ENCODE measurements around the gene EEF2. TPM values are rescaled to one million over a fixed set of nuclear protein-coding genes. Genes with fewer than 3 reads are reported as not detected.

EEF2 gene
- total and polyA plus RNA-seq, 11 donors = 846 to 2,686 (median 2,118) TPM

DNA sequence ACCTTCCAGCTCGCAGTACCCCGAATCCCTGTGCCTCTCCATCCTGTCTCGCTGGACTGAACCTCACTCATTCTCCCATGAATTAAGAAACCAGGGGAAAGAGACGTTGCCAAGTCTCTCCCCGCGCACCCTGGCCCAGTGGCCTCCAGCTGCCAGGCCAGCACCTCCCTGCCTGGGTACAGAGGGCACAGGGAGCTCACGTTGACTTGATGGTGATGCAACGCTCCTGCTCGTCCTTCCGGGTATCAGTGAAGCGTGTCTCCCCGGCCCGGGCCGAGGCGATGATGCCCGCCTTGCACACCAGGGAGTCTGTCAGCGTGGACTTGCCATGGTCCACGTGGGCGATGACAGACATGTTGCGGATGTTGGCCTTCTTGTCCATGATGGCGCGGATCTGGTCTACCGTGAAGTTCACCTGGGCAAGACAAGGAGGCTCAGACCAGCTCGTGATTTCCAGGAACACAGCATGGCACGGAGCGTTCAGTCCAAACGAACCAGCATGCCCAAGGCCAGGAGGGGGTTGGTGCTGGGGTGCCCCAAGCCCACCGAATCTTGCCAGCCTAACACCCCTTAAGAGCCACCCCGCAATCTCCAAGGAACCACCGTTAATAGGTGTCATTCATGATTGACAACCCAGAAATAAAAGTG, 1.2 kb downstream of the EEF2 start:
- intact Hi-C loops (cut with DNase I) = loop anchor here in 9 of 10 donors (2.0 to 10.0 kb wide), 7 partner anchors 13 to 221 kb away; partner anchors contain the start of genes DAPK3 (in 4 of the 9), APBA3 (in 3 of the 9), MRPL54 (in 3 of the 9) and ANKRD24 (in 2 of the 9)
- H3K27ac ChIP-seq = peak overlapping the region; percentile 80 to 98 (median 92)
- H3K9me3 ChIP-seq = no peaks in the 10 kb centered on the region
- TF ChIP-seq POLR2A (IDR thresholded peaks at IDR 0.05) = no peak
- TF ChIP-seq, protein P1, sequence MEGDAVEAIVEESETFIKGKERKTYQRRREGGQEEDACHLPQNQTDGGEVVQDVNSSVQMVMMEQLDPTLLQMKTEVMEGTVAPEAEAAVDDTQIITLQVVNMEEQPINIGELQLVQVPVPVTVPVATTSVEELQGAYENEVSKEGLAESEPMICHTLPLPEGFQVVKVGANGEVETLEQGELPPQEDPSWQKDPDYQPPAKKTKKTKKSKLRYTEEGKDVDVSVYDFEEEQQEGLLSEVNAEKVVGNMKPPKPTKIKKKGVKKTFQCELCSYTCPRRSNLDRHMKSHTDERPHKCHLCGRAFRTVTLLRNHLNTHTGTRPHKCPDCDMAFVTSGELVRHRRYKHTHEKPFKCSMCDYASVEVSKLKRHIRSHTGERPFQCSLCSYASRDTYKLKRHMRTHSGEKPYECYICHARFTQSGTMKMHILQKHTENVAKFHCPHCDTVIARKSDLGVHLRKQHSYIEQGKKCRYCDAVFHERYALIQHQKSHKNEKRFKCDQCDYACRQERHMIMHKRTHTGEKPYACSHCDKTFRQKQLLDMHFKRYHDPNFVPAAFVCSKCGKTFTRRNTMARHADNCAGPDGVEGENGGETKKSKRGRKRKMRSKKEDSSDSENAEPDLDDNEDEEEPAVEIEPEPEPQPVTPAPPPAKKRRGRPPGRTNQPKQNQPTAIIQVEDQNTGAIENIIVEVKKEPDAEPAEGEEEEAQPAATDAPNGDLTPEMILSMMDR (IDR thresholded peaks at IDR 0.05) = no peak
- H3K27me3 ChIP-seq = no peaks in the 10 kb centered on the region
- peak overlapping the region; percentile 64 to 100 (median 82) for H3K4me3 ChIP-seq
- DNase-seq (peak in 4 of 5 donors; percentile 20 to 54 (median 32)), ATAC-seq (peak in 1 of 4 donors; percentile 3)
- peaks cover 10 to 69% (median 44%) of the 10 kb centered on the region in 12 donors for H3K4me1 ChIP-seq
- WGBS, 4 donors = 11 to 21% (median 16%) methylated on average over 29 to 30 of the region's 30 CpGs
- peaks cover 7 to 57% (median 52%) of the 10 kb centered on the region in 9 donors for H3K36me3 ChIP-seq

- Histone ChIP-seq H3K4me1 (peaks cover 10 to 69% (median 44%) of the 10 kb centered on the region in 12 donors), H3K9me3 (no peaks in the 10 kb centered on the region), H3K4me3 (peak overlapping the region in 11 of 12 donors; percentile 70 to 100 (median 83)), H3K27me3 (no peaks in the 10 kb centered on the region), H3K27ac (peak overlapping the region in 11 of 12 donors; percentile 85 to 98 (median 93)), H3K36me3 (peaks cover 7 to 62% (median 57%) of the 10 kb centered on the region in 9 donors)
- DNase-seq (no peak), ATAC-seq (no peak)
- TF ChIP-seq, protein P1 (IDR thresholded peaks at IDR 0.05) = no peak
- no peak for TF ChIP-seq POLR2A (IDR thresholded peaks at IDR 0.05)
- intact Hi-C loops (cut with DNase I) = loop anchor here in 7 of 10 donors (10.0 kb wide), 5 partner anchors 131 to 221 kb away; partner anchors contain the start of genes APBA3 (in 3 of the 7), MRPL54 (in 3 of the 7), ANKRD24 (in 2 of the 7) and SIRT6 (in 2 of the 7)
- 41 to 59% (median 57%) methylated on average over 7 of the region's 7 CpGs for WGBS, 4 donors
Observed at GRCh38 chr19:3983542-3983914, 1.7 kb downstream of the EEF2 start.

GRCh38 chr19:3982701-3983541, 2.3 kb downstream of the EEF2 start:
- 80 to 85% (median 84%) methylated on average over 30 to 40 of the region's 40 CpGs for WGBS, 4 donors
- H3K27ac ChIP-seq = peak overlapping the region in 7 of 12 donors; percentile 85 to 98 (median 95)
- peak in 2 of 4 donors; percentile 4 to 10 for ATAC-seq
- DNase-seq = peak in 4 of 5 donors; percentile 22 to 48 (median 24)
- peak overlapping the region in 3 of 12 donors; percentile 71 to 97 (median 94) for H3K4me3 ChIP-seq
- TF ChIP-seq, protein P1 (IDR thresholded peaks at IDR 0.05) = no peak
- no peak for TF ChIP-seq POLR2A (IDR thresholded peaks at IDR 0.05)
- H3K9me3 ChIP-seq = no peaks in the 10 kb centered on the region
- peaks cover 7 to 66% (median 43%) of the 10 kb centered on the region in 12 donors for H3K4me1 ChIP-seq
- H3K27me3 ChIP-seq = no peaks in the 10 kb centered on the region
- peaks cover 8 to 68% (median 63%) of the 10 kb centered on the region in 9 donors for H3K36me3 ChIP-seq
- intact Hi-C loops (cut with DNase I) = loop anchor here in 7 of 10 donors (10.0 kb wide), 5 partner anchors 132 to 222 kb away; partner anchors contain the start of genes APBA3 (in 3 of the 7), MRPL54 (in 3 of the 7), ANKRD24 (in 2 of the 7) and SIRT6 (in 2 of the 7)
